Activated T-cell treated with anti-CD3 and anti-CD28 coated beads, Interleukin-2, amount 50 U/mL, for 48 hours (primary cell): ENCODE data around the gene EMC8.

Experiments
- DNase-seq, 2 experiments: peaks; one replicate each; pipeline ENCODE4 v3.0.0-alpha.2; 2020

The EMC8 gene

DNA sequence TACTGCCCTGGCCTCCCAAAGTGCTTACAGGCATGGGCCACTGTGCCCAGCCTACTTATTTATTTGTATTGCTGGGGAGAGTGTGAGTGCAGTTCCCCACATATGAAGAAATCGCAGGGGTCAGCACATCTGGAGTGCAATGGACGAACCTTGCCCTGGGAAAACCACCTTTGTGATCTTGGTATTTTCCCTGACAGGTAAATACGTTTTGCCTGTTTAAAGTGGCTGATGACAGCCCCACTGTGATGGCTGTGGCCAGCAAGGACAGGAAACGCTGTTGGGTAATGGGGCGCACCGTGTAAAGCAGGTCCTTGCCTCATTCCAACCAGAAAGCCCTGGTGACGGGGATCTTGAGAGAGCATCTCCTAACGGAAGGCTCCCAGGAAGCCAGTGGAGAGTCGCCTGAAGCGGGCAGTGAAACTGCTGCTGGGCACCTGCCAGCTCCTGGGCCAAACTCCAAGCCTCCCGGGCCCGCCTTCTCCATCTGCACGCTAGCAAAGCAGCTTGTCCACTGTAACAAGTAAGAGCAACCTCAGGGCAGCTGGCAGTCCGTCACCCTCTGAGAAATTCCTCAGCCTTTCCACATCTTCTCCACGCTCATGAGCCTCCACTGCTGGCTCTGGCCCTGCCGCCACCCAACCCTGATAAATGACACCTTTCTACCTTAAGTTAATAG lies 17.5 kb downstream of the EMC8 start:
- no peak for DNase-seq

DNA sequence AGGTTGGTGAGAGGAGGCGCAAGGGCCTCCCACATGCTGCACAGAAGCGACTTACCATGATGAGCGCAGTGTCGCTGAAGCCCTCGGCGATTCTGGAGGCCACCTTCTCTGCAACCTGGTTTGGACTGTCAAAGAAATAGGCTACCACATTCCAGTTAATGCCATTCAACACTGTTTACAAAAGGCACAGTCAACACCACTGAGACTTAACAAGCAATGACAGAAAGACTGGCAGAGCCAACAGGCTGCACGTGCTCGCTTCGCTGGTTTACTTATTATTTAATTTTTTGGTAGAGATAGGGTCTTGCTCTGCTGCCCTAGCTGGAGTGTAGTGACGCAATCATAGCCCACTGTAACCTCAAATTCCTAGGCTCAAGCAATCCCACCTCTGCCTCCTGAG lies 18.2 kb downstream of the EMC8 start:
- DNase-seq: no peak

DNA sequence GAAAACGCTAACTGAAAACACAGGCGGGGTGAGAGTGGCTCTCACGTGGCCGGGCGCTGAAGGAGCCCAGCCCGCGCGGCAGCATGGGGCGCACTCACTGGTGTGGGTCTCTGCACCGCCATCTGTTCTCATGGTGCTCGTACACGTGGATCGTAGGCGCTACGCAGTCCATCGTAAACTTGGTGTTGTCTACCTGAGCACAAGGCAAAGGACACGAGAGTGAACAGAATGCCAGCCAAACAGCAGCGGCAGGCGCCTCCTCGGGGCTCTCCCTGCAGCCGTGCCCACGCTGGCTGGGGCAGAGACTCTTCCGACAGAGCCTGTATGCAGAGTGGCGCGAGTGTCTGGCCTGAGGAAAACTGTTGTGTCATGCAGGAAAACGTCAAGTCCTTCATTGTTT lies 19.1 kb downstream of the EMC8 start:
- DNase-seq: no peak

DNA sequence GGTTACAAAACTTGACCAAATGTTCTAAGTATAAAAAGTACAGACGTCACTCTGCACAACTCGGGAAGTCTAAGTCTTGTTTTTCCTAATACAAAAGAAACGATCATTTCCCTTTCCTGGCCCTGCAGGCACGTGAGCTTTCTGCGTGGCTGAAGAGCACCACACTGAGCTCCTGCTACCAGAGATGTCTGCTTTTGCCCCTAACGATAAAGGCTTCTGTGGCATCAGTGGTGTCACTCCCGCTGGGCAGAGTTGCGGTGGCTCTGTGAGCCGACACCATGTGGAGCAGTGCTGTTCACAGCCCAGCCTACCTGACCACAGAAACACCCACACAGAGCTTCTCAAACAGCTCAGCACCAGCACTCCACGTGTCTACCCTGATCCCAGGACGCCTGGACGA lies 20.5 kb downstream of the EMC8 start:
- DNase-seq: peak; percentile 41 to 48

DNA sequence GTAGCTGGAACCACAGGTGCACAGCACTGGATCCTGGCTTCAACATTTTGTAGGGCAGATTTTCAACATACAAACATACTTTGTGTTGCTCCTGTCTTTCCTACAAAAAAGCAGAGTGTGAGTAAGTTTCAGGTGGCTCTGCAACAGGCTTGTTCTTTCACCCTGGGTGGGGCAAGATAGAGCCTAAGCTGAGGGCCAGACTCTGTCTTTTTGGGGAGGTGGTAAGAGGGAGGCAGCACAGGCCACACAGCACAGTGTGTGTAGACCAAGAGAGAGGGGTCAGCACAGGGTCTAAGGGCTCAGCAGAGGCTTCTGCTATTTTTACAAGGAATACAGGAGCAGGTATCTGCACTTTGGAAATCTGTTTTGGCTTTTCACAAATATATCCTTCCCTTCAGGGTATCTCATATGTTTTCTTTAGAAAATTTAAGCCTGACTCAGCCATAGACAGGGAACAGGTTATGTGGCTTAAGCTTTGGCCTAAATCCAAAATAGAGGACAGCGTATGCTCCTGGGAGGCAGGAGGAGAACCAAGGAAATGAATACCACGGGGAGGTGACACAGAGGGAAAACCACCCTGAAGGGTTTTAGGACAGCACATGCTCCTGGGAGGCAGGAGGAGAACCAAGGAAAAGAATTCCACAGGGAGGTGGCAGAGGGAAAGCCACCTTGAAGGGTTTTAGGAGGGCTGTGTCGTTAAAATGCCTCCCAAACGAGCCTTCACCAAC lies 21.6 kb downstream of the EMC8 start:
- no peak for DNase-seq

DNA sequence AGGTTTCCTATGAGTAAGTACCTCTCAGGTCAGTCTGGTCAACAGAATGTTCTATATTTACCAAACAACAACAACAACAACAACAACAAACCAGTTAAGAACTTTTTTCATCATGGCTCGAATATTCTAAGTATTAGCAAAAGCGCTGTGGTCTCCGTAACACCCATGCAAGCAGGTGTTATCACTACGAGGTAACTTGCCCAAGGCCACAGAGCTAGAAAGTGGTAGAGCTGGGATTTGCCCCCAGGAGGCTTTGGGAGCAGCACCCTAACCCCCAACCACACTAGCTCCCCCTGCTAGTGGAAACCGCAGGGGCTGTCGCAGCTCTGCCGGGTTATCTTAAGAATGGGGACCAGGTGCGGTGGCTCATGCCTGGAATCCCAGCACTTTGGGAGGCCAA lies 24.5 kb downstream of the EMC8 start:
- no peak for DNase-seq

DNA sequence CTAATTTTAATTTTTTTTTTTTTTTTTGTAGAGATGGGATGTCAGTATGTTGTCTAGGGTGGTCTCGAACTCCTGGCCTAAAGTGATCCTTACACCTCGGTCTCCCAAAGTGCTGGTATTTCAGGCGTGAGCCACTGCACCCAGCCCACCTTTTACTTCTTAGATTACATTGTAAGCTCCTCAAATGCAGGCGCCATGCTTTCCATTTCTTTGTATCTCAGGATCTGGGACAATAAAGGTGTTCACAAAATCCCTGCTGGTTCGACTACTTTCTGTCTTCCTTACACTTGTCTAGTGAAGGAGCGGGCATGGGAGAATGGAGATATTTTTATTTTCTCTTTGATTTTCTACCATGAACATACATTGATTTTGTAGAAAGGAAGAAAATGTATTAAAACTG lies 25.2 kb downstream of the EMC8 start:
- no peak for DNase-seq

DNA sequence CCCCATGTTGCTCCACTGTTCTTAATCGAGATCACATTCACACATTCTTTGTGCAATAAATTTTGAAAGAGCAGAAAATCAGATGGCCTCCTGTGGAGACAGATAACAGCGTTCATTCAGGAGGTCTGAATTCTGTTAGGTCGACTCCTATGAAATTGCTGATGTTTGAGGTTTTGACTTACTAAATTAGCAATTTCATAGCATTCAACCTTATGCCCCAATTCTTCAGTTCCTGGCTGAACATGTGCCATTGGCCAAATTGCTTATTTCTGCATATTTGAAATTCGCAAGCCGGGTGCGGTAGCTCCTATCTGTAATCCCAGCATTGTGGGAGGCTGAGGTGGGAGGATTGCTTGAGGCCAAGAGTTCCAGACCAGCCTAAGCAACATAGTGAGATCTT lies 26.3 kb downstream of the EMC8 start:
- DNase-seq: no peak

DNA sequence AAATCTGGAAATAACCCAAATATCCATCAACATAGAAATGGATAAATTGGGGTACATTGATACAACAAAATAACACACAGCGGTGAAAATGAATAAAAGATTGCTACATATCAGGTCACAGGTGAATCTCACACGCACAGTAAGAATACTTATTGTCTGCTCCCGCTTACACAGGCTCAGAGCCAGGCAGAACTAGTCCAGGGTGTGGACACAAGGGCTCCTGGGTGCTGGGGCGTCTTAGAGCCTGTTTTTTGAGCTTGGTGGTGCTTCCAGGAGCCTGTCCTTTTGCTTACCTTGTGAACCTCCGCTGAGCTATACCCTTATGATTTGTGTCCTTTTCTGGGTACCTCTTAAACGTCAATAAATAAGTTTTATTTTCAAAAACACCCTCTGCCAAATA lies 28.6 kb downstream of the EMC8 start:
- no peak for DNase-seq

DNA sequence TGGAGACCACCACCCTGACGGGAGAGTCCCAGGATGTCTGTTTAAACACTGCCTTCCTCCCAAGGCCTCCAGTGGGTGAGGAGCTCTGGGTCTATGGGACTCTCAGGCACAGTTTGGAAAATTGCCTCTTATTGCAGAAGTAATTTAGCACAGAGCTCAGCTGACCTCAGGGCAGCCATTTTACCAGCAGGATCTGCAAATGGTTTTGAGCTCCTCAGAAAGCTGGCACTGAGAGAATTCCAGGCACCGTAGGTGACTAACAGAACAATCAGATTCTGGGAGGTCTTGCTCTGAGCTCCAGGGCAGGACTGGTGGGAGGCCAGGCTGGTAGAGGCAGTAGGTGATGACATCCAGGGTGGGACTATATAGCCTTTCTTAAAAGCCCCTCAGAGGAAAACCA lies 31.1 kb downstream of the EMC8 start:
- no peak for DNase-seq

DNA sequence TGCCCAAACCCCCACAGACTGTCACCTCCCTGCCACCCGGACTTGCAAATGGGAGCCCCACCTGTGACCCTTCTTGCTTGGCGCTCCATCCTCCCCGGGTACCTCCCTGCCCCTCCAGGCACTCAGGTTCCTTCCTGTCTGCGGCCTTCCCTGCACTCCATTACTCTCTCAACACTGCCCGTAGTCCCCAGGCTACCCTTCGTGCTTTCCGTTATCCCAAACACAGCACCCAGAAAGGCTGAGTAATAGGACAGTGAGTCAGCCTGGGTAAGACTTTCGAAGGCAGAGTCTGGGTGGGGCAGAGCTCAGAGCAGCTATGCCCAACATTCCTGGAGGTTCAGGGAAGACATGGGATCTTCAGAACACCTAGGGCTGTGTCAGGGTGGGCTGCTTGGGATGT lies 31.8 kb downstream of the EMC8 start:
- no peak for DNase-seq

DNA sequence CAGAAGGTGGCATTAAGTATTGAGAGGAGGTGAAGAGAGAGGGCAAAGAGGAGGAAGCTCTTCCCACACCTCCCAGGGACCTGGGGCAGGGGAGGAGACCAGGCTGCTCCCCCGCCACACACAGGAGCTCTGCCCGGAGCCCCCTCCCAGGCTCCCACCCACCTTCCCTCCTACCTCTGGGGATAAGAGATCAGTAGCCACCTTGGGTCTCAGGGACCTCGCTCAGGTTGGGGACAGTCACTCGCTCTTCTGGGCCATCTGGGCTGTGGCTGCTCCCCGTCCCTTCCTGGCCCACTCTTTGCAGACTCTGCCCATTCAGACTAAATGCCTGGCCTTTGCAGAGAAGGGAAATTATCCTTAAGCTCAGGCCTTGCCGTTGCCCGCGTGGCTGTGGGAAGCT lies 33.6 kb downstream of the EMC8 start:
- DNase-seq: no peak

DNA sequence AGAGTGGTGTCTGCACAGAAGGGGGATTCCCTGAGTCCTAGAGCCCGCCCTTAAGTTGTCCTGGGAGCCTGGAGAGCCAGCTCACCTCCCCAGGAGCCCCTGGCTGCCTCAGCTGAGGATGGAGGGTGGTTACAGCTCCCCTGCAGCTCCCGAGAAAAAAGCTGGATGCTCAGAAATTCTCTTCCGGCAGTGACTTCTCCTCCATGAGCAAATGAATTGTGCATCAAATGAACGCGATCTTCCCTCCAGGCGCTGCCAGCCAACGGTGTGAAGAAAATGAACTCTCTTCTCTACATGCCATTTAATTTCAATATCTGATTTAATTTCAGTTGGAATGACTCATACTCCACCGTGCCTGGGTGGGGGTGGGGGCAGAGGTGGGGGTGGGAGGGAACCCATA lies 34.1 kb downstream of the EMC8 start:
- no peak for DNase-seq

DNA sequence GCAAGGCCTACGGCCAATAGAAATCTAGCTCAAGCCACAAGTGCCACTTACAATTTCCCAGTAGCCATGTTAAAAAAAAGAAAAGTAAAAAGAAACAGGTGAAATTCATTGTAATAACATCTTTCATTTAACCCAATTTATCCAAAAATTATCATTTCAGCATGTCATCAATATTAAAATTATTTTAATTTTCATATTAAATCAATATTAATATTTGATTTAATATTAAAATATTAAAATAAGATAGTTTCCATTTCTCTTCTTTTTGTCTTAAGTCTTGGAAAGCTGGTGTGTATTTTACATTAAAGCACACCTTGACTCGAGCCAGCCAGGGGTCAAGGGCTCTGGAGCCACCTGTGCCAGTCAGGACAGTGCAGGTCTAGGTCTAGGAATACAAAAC lies 35.7 kb downstream of the EMC8 start:
- DNase-seq: no peak

DNA sequence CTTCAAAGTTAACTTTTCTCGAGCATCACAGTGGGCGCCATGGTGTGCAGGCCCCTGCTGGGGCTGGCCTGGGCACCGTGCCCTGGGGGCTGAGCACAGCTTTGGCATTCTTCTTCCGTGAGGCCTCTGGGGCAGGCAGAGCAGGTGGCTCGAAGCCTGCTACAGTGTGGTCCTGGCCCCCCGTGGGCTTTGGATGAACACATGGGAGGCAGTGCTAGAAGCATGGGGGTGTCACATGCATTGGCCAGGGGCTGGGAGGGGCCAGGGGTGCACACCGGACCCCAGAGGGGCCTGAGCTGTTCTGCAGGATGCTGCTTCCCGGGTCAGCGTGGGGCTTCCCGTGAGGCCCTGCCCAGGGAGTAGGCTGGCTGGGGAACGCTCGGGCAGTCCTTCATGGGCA lies 36.4 kb downstream of the EMC8 start:
- DNase-seq: no peak

DNA sequence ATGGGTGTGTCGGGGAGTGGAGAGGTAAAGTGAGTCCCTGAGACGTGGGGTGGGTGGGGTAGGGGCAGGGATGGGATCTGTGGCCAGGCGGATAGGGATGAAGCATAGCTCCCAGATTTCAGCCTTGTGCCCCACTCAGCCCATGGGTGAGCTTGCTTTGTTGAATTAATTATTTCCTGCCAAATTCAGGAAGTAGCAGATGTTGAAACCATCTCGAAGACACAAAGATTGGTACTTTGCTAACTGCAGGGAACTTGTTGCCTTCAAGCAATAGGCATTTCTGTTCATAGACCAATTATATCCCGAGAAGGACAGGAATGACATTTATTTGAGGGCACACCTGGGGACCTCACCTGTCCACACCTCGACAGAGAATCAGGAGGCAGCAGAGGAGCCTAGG lies 37.5 kb downstream of the EMC8 start:
- no peak for DNase-seq

DNA sequence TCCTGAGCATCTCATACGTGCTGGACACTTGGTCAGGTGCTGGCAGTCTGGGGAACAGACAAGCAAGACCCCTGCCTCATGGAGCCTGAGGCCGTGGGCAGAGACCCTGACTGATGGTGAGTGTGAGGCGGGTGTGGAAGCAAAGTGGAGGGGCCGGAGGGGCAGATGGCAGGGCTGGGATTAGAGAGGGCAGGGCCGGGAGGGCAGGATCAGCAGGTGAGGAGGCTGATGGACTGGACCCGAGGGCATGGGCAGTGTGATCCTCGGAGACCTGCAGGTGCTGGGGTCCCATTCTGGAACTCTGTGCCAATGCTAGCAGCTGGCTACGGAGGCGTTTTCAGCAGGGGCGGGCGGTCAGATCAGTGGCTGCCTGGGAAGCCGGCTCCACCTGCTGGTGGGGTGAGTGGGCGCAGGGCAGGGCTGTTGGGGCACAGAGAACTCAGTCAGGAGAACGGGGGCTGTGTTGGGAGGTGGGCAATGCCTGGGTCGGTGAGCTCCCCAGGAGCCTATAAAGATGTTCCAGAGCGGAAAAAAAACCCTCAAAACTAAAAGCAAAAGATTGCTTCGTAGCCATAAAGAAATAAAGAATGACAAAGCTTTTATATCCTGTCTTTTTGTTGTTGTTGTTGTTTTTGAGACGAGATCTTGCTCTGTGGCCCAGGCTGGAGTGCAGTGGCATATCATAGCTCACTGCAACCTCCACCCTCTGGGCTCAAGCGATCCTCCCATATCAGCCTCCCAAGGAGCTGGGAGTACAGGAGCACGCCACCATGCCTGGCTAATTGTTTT lies 39.5 kb downstream of the EMC8 start:
- DNase-seq: peak; percentile 44 to 55

DNA sequence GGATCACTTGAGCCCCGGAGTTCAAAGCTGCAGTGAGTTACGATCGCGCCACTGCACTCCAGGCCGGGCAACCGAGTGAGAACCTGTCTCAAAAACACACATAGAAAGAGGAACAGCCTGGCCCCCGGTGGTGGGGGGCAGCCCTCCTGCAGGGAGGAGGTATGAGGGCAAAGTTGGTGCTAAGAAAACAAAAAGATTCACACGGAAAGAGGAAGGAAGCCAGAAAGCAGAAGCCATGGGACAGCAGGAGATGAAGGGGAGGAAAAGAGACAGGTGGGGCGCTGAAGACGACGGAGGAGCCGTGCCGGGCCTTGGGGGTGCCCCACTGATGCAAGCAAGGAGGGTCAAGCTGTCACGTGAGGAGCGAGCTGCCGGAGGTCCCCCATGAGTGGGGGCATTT lies 40.2 kb downstream of the EMC8 start:
- DNase-seq: no peak

DNA sequence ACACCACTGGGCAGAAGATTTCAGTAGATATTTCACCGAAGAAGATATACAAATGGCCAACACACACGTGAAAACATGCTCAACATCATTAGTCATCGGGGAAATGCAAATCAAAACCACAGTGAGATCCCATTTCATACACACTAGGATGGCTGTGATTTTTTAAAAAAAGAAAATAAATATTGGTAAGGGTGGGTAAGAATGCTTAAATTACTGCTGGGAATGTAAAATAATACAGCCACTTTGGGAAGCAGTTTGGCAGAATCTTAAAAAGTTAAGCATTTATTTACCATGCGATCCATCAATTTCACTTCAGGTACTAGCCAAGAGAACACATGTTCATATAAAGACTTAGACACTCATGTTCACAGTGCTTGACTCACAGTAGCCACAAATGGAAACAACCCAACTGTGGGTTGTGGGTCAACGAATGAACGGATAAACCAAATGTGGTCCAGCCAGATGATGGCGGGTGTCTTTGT lies 42.0 kb downstream of the EMC8 start:
- peak; percentile 46 for DNase-seq

DNA sequence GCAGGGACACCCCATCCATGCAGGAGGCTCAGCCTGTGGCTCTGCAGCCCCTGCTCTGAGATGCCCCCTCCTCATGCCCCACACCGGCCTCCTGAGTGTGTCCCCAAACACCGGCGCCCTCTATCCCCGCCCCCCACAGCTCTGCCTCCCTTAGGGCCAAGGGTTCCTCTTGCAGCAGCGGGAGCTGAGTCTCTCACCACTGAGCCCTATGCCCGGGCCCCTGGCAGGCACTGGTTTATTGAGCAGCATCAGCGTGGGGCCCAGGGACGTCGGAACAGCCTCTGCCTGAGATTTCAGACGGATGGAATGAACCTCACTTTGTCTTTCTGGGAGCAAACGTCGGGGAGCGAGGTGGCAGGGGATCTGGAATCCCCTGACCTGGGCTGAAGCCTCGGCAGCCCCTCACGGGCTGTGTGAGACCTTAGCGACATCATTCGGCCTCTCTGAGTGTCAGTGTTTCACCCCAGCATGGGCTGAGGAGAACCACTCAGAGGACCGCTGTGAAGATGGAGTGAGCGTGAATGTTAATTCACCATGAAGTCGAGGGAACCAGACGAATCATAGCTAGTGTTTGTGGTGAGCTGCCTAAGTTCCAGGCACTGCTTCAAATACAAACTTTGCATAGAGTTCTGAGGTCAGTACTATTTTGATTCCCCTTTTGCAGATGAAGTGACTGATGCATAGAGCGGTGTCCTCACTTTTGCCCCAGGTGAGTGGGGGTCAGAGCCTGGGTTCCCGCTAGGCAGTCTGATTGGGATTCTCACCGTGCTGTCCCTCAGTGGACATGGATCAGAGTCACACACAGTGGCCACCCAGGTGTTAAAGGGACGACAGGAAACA lies 43.2 kb downstream of the EMC8 start:
- no peak for DNase-seq

DNA sequence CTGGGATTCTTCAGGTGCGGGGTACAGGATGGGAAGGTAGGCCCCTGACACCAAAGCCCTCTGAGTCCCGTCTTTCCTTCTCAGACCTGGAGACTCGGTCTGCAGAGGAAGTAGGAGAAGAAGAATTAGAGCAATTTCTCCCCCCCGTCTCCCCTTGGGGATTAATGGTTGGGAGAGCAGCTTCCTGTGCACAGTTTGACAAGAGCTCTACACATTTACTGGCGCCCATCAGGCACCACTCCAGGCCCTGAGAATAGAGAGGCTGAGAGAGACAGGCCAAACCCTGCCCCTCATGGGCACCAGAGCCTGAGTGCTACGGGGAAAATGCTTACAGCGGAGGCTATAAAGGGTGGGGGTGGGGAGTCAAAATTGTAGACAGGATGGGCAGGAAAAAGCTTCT lies 44.9 kb downstream of the EMC8 start:
- no peak for DNase-seq

DNA sequence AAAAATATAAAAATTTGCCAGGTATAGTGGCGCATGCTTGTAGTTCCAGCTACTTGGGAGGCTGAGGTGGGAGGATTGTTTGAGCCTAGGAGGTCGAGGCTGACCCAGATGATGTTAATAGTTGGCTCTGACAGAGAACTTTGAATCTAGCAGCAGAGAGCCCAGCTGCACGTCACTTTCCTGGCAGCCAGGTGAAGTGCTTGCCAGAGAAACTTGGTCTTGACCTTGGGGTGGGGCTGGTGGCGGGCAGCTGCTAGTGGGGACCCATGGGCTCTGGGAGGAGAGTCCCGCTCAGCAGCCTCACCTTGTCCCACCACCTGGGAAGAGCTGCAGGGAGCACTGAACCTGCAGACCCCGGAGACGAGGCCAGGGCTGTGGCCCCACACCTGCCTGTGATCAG lies 45.4 kb downstream of the EMC8 start:
- DNase-seq: no peak

DNA sequence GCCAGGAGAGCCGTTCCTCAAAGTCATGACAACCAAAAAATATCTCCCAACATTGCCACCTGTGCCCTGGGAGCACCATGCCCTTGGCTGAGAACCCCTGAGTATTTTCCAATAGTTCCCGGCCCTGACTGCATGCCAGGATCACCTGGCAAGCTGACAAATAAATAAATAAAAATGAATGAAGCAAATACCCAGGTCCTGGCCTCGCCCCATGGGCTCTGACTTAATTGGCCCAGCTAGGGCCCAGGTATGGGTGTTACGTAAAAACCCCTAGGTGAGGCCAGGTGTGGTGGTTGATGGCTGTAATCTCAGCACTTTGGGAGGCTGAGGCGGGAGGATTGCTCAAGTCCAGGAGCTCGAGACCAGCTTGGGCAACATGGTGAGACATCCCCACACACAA lies 45.8 kb downstream of the EMC8 start:
- DNase-seq: no peak
